Spleen (tissue), 11 donors: Measurements from ENCODE around the gene NKAIN4. TPM values are rescaled to one million over a fixed set of nuclear protein-coding genes. Genes with fewer than 3 reads are reported as not detected.

ENCODE experiments used
- DNase-seq: peaks from one replicate; pipeline ENCODE4 v3.0.0-alpha.2; 2020
- H3K27ac ChIP-seq, 8 donors: fragments of 200-600 bp; sonication (generic) in 7 of 8; 1 replicate in 4 of 8; 2 replicates in 4 of 8; pipeline versions ENCODE4 v1.5.0 to v1.8.0; 2016 to 2021; ENCODE audit warnings: inconsistent platforms in 4 of 8, mild to moderate bottlenecking in 4 of 8, moderate library complexity in 1 of 8
- H3K27me3 ChIP-seq, 7 donors: fragments of 200-600 bp; sonication (generic) in 6 of 7; replicated peaks in 1 of 7; 1 replicate in 4 of 7; 2 replicates in 3 of 7; pipeline versions ENCODE4 v1.5.0 to v1.8.0; 2016 to 2021; ENCODE audit warnings: inconsistent platforms in 3 of 7, mild to moderate bottlenecking in 1 of 7
- H3K36me3 ChIP-seq, 6 donors: fragments of 200-600 bp; sonication (generic) in 5 of 6; 1 replicate in 4 of 6; 2 replicates in 2 of 6; pipeline versions ENCODE4 v1.5.0 to v1.8.0; 2016 to 2021; ENCODE audit warnings: inconsistent platforms in 2 of 6
- H3K4me1 ChIP-seq, 6 donors: fragments of 200-600 bp; sonication (generic) in 5 of 6; 1 replicate in 3 of 6; 2 replicates in 3 of 6; pipeline versions ENCODE4 v1.5.0 to v1.8.0; 2016 to 2021; ENCODE audit warnings: inconsistent platforms in 3 of 6
- H3K4me3 ChIP-seq, 8 donors: fragments of 200-600 bp; sonication (generic) in 7 of 8; 1 replicate in 4 of 8; 2 replicates in 4 of 8; pipeline versions ENCODE4 v1.5.0 to v1.8.0; 2016 to 2021; ENCODE audit warnings: inconsistent platforms in 4 of 8, mild to moderate bottlenecking in 4 of 8, moderate library complexity in 2 of 8
- H3K9me3 ChIP-seq, 8 donors: fragments of 200-600 bp; sonication (generic) in 7 of 8; 1 replicate in 4 of 8; 2 replicates in 4 of 8; pipeline versions ENCODE4 v1.5.0 to v1.8.0; 2016 to 2021; ENCODE audit warnings: inconsistent platforms in 4 of 8
- POLR2A ChIP-seq, 3 donors: fragments of 450-650 bp; IDR thresholded peaks; one replicate each; pipeline ENCODE4 v1.5.1; 2017; ENCODE audit warnings: antibody characterized with exemption in 3 of 3, mild to moderate bottlenecking in 1 of 3
- POLR2AphosphoS5 ChIP-seq, 3 donors: sonication (generic); formaldehyde crosslinking; IDR thresholded peaks; one replicate each; pipeline ENCODE4 v1.5.1; 2017; ENCODE audit warnings: antibody characterized with exemption in 3 of 3
- WGBS, 5 donors: extraction: QIAGEN DNeasy Blood & Tissue Kit in 3 of 5; methylation state at CpG; one replicate each; pipeline versions ENCODE4 v1.1.5 to v1.1.7; 2013 to 2018; 5-methylcytosine and 5-hydroxymethylcytosine counted together
- intact Hi-C: fragments of 100-400 bp; cut with DNase I; formaldehyde crosslinking; loops from one replicate; pipeline ENCODE4 v1.15.0; 2023; ENCODE audit warnings: low total_unique reads
- polyA plus RNA-seq, 3 donors: library from polyadenylated mRNA; stranded (reverse); fragments of 200-250 nt; gene quantifications; one replicate each; pipeline ENCODE4 v1.2.1, GENCODE V29; 2013
- total RNA-seq, 7 donors: library from RNA; depleted of rRNA in 3 of 7; stranded (reverse); fragments of >200 nt in 3 of 7; fragmentation: NEBNext Ultra II Directional in 4 of 7; extraction: Animal tissue kit (Norgen Biotek cat#: 25700) in 4 of 7; gene quantifications; one replicate each; pipeline versions ENCODE4 v1.1.0 to v1.2.1, GENCODE V29; 2016 to 2021
- TF ChIP-seq, protein P1 (sequence below), 11 experiments: fragments of 200-600 bp in 7 of 11; fragments of 450-650 bp in 4 of 11; sonication (generic) in 4 of 11; IDR thresholded peaks in 8 of 11; conservative IDR thresholded peaks in 3 of 11; 1 replicate in 7 of 11; 2 replicates in 4 of 11; pipeline versions ENCODE4 v1.4.0 to v1.8.0; 2016 to 2021; ENCODE audit warnings: antibody characterized with exemption in 11 of 11, inconsistent platforms in 4 of 11, mild to moderate bottlenecking in 1 of 11
- donor health status: healthy with polysubstance abuse.
- donor health status: DM: no; HTN: no; CAD: no; lungs with moderate emphysema.
- donor health status: DM: no; HTN: no; CAD: no.
- donor health status: Bipolar disorder and iron deficiency.
- donor health status: healthy.
- donor health status: DM: no; HTN: no; CAD: no.
- donor health status: DM: yes; HTN: yes; CAD: no.

The NKAIN4 gene
- total and polyA plus RNA-seq, 10 donors = 0.09 TPM; not detected in 9

- intact Hi-C loops = no loop called here
- H3K27me3 ChIP-seq = peaks cover 0 to 95% (median 31%) of the 10 kb centered on the region in 7 donors
Measured at GRCh38 chr20:63260521-63260920, 6.3 kb upstream of the NKAIN4 start.

DNA sequence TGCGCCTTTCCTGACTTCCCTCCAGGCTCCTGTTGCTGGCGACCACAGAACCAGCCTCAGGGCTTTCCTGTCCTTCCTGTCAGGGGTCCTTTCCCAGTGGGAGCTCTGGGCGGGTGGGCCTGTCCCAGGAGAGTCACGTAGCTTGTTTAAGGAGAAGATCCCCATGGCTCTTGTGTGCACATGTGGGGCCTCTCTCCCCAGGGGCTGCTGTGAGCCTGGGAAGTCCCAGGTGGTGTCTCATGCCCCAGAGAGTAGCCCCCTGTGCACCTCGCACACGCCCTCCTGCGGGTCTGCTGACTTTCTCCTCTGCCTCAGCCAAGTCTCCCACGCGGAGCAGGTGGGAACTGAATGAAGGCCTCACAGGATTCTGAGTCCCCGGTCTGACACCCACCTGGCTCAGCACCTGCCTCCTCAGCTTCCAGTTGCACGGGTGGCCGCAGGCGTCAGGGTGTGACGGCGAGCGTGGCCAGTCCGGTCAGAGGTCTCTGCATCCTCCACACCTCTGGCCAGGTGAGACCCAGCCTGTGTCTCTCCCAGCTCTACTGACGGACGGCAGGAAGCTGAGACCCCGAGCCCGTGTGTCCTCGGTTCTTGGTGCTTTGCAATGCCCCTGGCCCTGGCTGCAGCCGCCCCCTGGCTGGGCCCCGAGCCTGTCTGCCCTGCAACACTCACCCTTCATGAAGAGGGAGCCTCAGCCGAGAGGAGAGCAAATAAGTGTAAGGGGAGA is 5.6 kb upstream of the NKAIN4 start:
- WGBS, 5 donors = 73 to 89% (median 78%) methylated on average over 7 to 25 of the region's 25 CpGs
- Histone ChIP-seq H3K4me3 (no peak overlapping the region), H3K27me3 (peaks cover 3 to 95% (median 37%) of the 10 kb centered on the region in 7 donors), H3K4me1 (peaks cover 0 to 3% (median 1%) of the 10 kb centered on the region in 6 donors), H3K36me3 (no peaks in the 10 kb centered on the region), H3K27ac (no peak overlapping the region), H3K9me3 (no peaks in the 10 kb centered on the region)
- no peak for DNase-seq
- intact Hi-C loops = no loop called here
- TF ChIP-seq POLR2A (IDR thresholded peaks at IDR 0.05) (no peak), POLR2AphosphoS5 (IDR thresholded peaks at IDR 0.05) (no peak)
- TF ChIP-seq, protein P1, sequence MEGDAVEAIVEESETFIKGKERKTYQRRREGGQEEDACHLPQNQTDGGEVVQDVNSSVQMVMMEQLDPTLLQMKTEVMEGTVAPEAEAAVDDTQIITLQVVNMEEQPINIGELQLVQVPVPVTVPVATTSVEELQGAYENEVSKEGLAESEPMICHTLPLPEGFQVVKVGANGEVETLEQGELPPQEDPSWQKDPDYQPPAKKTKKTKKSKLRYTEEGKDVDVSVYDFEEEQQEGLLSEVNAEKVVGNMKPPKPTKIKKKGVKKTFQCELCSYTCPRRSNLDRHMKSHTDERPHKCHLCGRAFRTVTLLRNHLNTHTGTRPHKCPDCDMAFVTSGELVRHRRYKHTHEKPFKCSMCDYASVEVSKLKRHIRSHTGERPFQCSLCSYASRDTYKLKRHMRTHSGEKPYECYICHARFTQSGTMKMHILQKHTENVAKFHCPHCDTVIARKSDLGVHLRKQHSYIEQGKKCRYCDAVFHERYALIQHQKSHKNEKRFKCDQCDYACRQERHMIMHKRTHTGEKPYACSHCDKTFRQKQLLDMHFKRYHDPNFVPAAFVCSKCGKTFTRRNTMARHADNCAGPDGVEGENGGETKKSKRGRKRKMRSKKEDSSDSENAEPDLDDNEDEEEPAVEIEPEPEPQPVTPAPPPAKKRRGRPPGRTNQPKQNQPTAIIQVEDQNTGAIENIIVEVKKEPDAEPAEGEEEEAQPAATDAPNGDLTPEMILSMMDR (IDR thresholded peaks at IDR 0.05 in 8 of 11, conservative IDR thresholded peaks at IDR 0.05 in 3 of 11) = no peak

More at GRCh38 chr20:63260521-63260920, 6.3 kb upstream of the NKAIN4 start:
- H3K4me3 ChIP-seq = no peak overlapping the region
- no peaks in the 10 kb centered on the region for H3K36me3 ChIP-seq
- peaks cover 0 to 3% (median 0%) of the 10 kb centered on the region in 6 donors for H3K4me1 ChIP-seq
- no peak overlapping the region for H3K27ac ChIP-seq
- DNase-seq = no peak
- H3K9me3 ChIP-seq = no peaks in the 10 kb centered on the region
- no peak for TF ChIP-seq POLR2AphosphoS5 (IDR thresholded peaks at IDR 0.05)
- TF ChIP-seq, protein P1 (IDR thresholded peaks at IDR 0.05 in 8 of 11, conservative IDR thresholded peaks at IDR 0.05 in 3 of 11) = no peak
- TF ChIP-seq POLR2A (IDR thresholded peaks at IDR 0.05) = no peak
- 77 to 92% (median 85%) methylated on average over 7 to 15 of the region's 15 CpGs for WGBS, 5 donors

DNA sequence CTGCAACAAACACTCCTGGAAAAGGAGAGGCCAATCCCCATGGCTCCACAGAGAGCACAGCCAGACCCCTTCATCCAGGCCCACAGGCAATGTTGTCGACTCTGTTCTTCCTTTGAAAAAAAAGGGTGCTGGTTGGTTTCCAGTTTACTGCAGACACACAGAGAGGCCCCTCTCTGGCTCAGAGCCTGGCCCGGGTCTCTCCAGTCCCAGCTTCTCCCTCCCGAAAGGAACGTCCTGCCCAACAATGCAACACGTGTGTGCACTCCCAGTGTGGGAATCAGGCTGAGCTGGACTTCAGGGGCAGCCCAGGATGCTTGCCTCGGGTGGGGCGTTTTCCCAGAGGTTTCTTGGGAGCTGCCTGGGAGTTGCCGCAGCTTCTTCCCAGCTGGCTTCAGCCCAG is 4.5 kb upstream of the NKAIN4 start:
- H3K4me3 ChIP-seq = no peak overlapping the region
- H3K4me1 ChIP-seq = peaks cover 0 to 14% (median 11%) of the 10 kb centered on the region in 6 donors
- WGBS, 5 donors = 53 to 62% (median 57%) methylated on average over 8 of the region's 8 CpGs
- H3K27me3 ChIP-seq = peaks cover 3 to 95% (median 48%) of the 10 kb centered on the region in 7 donors
- TF ChIP-seq, protein P1 (IDR thresholded peaks at IDR 0.05 in 8 of 11, conservative IDR thresholded peaks at IDR 0.05 in 3 of 11) = no peak
- no peak for TF ChIP-seq POLR2AphosphoS5 (IDR thresholded peaks at IDR 0.05)
- no peak for TF ChIP-seq POLR2A (IDR thresholded peaks at IDR 0.05)
- DNase-seq = no peak
- H3K36me3 ChIP-seq = no peaks in the 10 kb centered on the region
- H3K27ac ChIP-seq = no peak overlapping the region
- H3K9me3 ChIP-seq = no peaks in the 10 kb centered on the region
- intact Hi-C loops = no loop called here

DNA sequence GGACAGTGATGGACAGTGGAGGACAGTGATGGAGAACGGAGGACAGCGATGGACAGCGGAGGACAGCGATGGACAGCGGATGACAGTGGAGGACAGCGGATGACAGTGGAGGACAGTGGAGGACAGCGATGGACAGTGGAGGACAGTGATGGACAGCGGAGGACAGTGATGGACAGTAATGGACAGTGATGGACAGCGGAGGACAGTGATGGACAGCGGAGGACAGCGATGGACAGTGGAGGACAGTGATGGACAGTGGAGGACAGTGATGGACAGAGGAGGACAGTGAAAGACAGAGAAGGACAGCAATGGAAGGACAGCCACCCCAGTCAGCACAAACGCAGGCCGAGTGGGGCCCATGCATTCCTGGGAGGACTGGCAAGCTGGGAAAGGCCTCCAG is 3.4 kb upstream of the NKAIN4 start:
- Histone ChIP-seq H3K9me3 (no peaks in the 10 kb centered on the region), H3K4me3 (no peak overlapping the region), H3K27me3 (peaks cover 3 to 95% (median 54%) of the 10 kb centered on the region in 7 donors), H3K36me3 (no peaks in the 10 kb centered on the region), H3K27ac (no peak overlapping the region), H3K4me1 (peaks cover 7 to 26% (median 22%) of the 10 kb centered on the region in 6 donors)
- DNase-seq = no peak
- WGBS, 5 donors = 85 to 93% (median 89%) methylated on average over 13 of the region's 13 CpGs
- TF ChIP-seq POLR2AphosphoS5 (IDR thresholded peaks at IDR 0.05) = no peak
- TF ChIP-seq, protein P1 (IDR thresholded peaks at IDR 0.05 in 8 of 11, conservative IDR thresholded peaks at IDR 0.05 in 3 of 11) = no peak
- TF ChIP-seq POLR2A (IDR thresholded peaks at IDR 0.05) = no peak
- intact Hi-C loops = no loop called here
